Panc1 (cell line): ENCODE results near the gene ZNF324B. TPM values are rescaled to one million over a fixed set of nuclear protein-coding genes. Genes with fewer than 3 reads are reported as not detected.
A peak's percentile ranks its signal among the peaks of the same experiment; 100 is the strongest.
"Not testable (repeated sequence)": the region's sequence is repeated elsewhere in the genome, so short reads cannot be mapped to it uniquely, and the experiment has no call there.

Experiments used
- ATAC-seq: fragments of 200-7000 bp; cut with Tn5 transposase; 2 replicates; pipeline ENCODE4 v1.9.1; 2020; ENCODE audit warnings: mild to moderate bottlenecking, moderate library complexity
- BruUV-seq: library from RNA; stranded (reverse); fragments of 400-500 nt; replicated peaks from 2 replicates; lab custom pipeline; 2021; lab: Mats Ljungman, UMichigan
- CTCF ChIA-PET: fragments of 300-600 bp; sonication (Branson Sonifier 250); formaldehyde crosslinking; loops from one replicate; lab custom pipeline; 2022; ENCODE audit warnings: antibody characterized with exemption; lab: Charles Lee
- POLR2A ChIA-PET: fragments of 300-600 bp; sonication (Branson Sonifier 250); formaldehyde crosslinking; loops from one replicate; lab custom pipeline; 2022; ENCODE audit warnings: antibody characterized with exemption; lab: Charles Lee
- DNase-seq: peaks from one replicate; pipeline ENCODE4 v3.0.0-alpha.2; 2010; ENCODE audit warnings: low read depth, low spot score
- H3K27ac ChIP-seq: 2 replicates; pipeline ENCODE4 v1.5.1; 2011; ENCODE audit warnings: mild to moderate bottlenecking, low read length, inconsistent platforms
- H3K27me3 ChIP-seq: fragments of 200-500 bp; sonication (Bioruptor generic); 2 replicates; pipeline ENCODE4 v1.6.0; 2014; ENCODE audit warnings: low read length, inconsistent platforms; ENCODE audit not compliant: control insufficient read depth, insufficient read depth
- H3K36me3 ChIP-seq: fragments of 200-500 bp; sonication (Bioruptor generic); 2 replicates; pipeline ENCODE4 v1.5.1; 2014; ENCODE audit warnings: inconsistent platforms, mild to moderate bottlenecking, low read length, moderate library complexity; ENCODE audit not compliant: control insufficient read depth, insufficient read depth
- H3K4me1 ChIP-seq: 2 replicates; pipeline ENCODE4 v1.5.1; 2011; ENCODE audit warnings: inconsistent platforms, mild to moderate bottlenecking, low read length, moderate library complexity; ENCODE audit not compliant: control insufficient read depth, insufficient read depth
- H3K4me3 ChIP-seq, 2 experiments: 2 replicates each; pipeline ENCODE4 v1.5.1; 2011 to 2012; ENCODE audit warnings: low read depth in 2 of 2, low read length in 2 of 2, mild to moderate bottlenecking in 2 of 2, inconsistent platforms in 1 of 2, moderate library complexity in 1 of 2
- H3K9me3 ChIP-seq: fragments of 200-500 bp; sonication (Bioruptor generic); 2 replicates; pipeline ENCODE4 v1.5.1; 2014; ENCODE audit warnings: low read depth, mild to moderate bottlenecking, inconsistent platforms, low read length, moderate library complexity; ENCODE audit not compliant: control insufficient read depth, insufficient read depth
- POLR2AphosphoS5 ChIP-seq: IDR thresholded peaks from 2 replicates; pipeline ENCODE4 v1.6.1; 2012; ENCODE audit warnings: mild to moderate bottlenecking, low read depth, low read length, moderate library complexity
- REST ChIP-seq, 2 experiments: IDR thresholded peaks; 2 replicates each; pipeline ENCODE4 v1.6.1; 2011 to 2012; ENCODE audit warnings: low read depth in 2 of 2, control low read depth in 1 of 2, low read length in 1 of 2, mild to moderate bottlenecking in 1 of 2, moderate library complexity in 1 of 2; ENCODE audit not compliant: insufficient read depth in 1 of 2
- SIN3A ChIP-seq: IDR thresholded peaks from 2 replicates; pipeline ENCODE4 v1.6.1; 2012; ENCODE audit warnings: low read depth, mild to moderate bottlenecking, low read length, moderate library complexity, borderline replicate concordance; ENCODE audit not compliant: insufficient read depth
- in situ Hi-C: cut with HindIII; loops from 2 replicates; pipeline ENCODE4 v1.10.0; 2016; ENCODE audit warnings: low sequenced_read_pairs, low pct_unique_long_range_greater_than_20kb
- intact Hi-C: fragments of 100-400 bp; cut with micrococcal nuclease; formaldehyde crosslinking; loops from one replicate; pipeline ENCODE4 v1.10.0; 2022; ENCODE audit not compliant: unreplicated experiment
- total RNA-seq: library from RNA; stranded (reverse); gene quantifications from one replicate; pipeline ENCODE4 v1.2.1, GENCODE V29; 2021; ENCODE audit not compliant: unreplicated experiment

The ZNF324B gene
- total RNA-seq, 1 experiment from 2014 or later: 7.8 TPM

GRCh38 chr19:58440556-58440955 lies 10.9 kb upstream of the ZNF324B start:
- peaks cover under 1% of the 10 kb centered on the region; the same call in 1 of the 2 replicates for H3K9me3 ChIP-seq
- no peaks in the 10 kb centered on the region for H3K4me1 ChIP-seq
- no peaks in the 10 kb centered on the region for H3K27me3 ChIP-seq
- ATAC-seq: no peak
- H3K36me3 ChIP-seq: no peaks in the 10 kb centered on the region
- TF ChIP-seq SIN3A (no peak), POLR2AphosphoS5 (no peak), REST (IDR thresholded peaks at IDR 0.05; ENCODE audit: insufficient read depth in 1 of 2, low read depth in 2 of 2, low read length in 1 of 2) (no peak)
- H3K27ac ChIP-seq: no peak overlapping the region
- no peak for DNase-seq
- in situ Hi-C loops: no loop called here
- peak overlapping the region in 1 of 2 experiments; percentile 15; a peak in 1 of 4 replicates for H3K4me3 ChIP-seq
- POLR2A ChIA-PET: no interaction called here
- no TSS peak for BruUV-seq
- intact Hi-C loops: no loop called here
- CTCF ChIA-PET: interaction anchor here (0.6 kb wide), 1 partner anchor 22 kb away, joined by 3 read pairs; no protein-coding TSS in a partner anchor

DNA sequence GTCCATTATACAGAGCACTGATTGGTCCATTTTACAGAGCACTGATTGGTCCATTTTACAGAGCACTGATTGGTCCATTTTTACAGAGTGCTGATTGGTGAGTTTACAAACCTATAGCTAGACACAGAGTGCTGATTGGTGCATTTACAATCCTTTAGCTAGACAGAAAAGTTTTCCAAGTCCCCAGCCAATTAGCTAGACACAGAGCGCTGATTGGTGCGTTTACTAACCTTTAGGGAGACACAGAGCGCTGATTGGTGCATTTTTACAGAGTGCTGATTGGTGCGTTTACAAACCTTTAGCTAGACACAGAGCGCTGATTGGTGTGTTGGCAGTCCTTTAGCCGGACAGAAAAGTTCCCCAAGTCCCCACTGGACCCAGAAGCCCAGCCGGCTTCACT lies 8.4 kb upstream of the ZNF324B start:
- ATAC-seq, in situ Hi-C loops, H3K4me3 ChIP-seq, intact Hi-C loops, BruUV-seq, H3K9me3 ChIP-seq, POLR2A ChIA-PET, H3K27me3 ChIP-seq, DNase-seq, H3K4me1 ChIP-seq, H3K36me3 ChIP-seq, CTCF ChIA-PET, H3K27ac ChIP-seq: not testable (repeated sequence)

DNA sequence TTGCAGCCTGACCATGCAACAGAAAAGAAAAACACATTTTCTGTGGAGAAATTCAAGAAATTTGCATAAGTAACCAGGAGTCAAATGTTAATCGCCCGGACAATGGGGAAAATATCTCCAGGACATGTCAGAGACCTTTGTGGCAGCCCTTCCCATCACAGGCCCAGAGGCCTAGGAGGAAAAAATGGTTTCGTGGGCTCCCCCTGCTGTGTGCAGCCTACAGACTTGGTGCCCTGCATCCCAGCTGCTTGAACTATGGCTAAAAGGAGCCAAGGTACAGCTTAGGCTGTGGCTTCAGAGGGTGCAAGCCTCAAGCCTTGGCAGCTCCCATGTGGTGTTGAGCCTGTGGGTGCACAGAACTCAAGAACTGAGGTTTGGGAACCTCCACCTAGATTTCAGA lies 2.6 kb upstream of the ZNF324B start:
- BruUV-seq, H3K9me3 ChIP-seq, H3K27me3 ChIP-seq, H3K36me3 ChIP-seq, ATAC-seq, H3K27ac ChIP-seq, in situ Hi-C loops, CTCF ChIA-PET, H3K4me3 ChIP-seq, POLR2A ChIA-PET, H3K4me1 ChIP-seq, intact Hi-C loops, DNase-seq: not testable (repeated sequence)

DNA sequence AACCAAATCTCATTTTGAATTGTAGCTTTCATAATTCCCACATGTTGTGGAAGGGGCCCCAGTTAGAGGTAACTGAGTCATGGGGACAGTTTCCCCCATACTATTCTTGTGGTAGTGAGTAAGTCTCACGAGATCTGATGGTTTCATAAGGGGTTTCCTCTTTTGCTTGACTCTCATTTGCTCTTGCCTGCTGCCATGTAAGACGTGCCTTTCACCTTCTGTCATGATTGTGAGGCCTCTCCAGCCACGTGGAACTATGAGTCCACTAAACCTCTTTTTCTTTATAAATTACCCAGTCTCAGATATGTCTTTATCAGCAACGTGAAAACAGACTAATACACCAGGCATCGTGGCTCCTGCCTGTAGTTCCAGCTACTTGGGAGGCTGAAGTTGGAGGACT lies 1.4 kb upstream of the ZNF324B start:
- in situ Hi-C loops, ATAC-seq, H3K4me3 ChIP-seq, BruUV-seq, DNase-seq, H3K9me3 ChIP-seq, CTCF ChIA-PET, H3K27me3 ChIP-seq, H3K36me3 ChIP-seq, H3K27ac ChIP-seq, POLR2A ChIA-PET, H3K4me1 ChIP-seq, intact Hi-C loops: not testable (repeated sequence)
